Colonic mucosa (tissue), 4 donors: ENCODE results near the gene DCAF5. TPM values are rescaled to one million over a fixed set of nuclear protein-coding genes. Genes with fewer than 3 reads are reported as not detected.
A peak's percentile ranks its signal among the peaks of the same experiment; 100 is the strongest.

ENCODE experiments used
- DNase-seq: peaks from one replicate; pipeline ENCODE4 v3.0.0-alpha.2; 2020
- H3K27ac ChIP-seq: fragments of 200-600 bp; one replicate; pipeline ENCODE4 v1.8.0; 2021
- H3K27me3 ChIP-seq: fragments of 200-600 bp; one replicate; pipeline ENCODE4 v1.8.0; 2021
- H3K36me3 ChIP-seq: fragments of 200-600 bp; one replicate; pipeline ENCODE4 v1.8.0; 2021
- H3K4me1 ChIP-seq: fragments of 200-600 bp; one replicate; pipeline ENCODE4 v1.8.0; 2021; ENCODE audit warnings: mild to moderate bottlenecking
- H3K4me3 ChIP-seq: fragments of 200-600 bp; one replicate; pipeline ENCODE4 v1.8.0; 2021
- H3K9ac ChIP-seq, 2 donors: one replicate each; pipeline ENCODE4 v1.7.0; 2013; ENCODE audit warnings: control low read depth in 2 of 2, low read depth in 2 of 2, low read length in 2 of 2
- H3K9me3 ChIP-seq: fragments of 200-600 bp; one replicate; pipeline ENCODE4 v1.8.0; 2021
- intact Hi-C: fragments of 100-400 bp; cut with DNase I; formaldehyde crosslinking; loops from one replicate; pipeline ENCODE4 v1.14.1; 2022
- total RNA-seq, 2 donors: library from RNA; stranded (reverse); fragmentation: NEBNext Ultra II Directional in 1 of 2; extraction: Animal tissue kit (Norgen Biotek cat#: 25700) in 1 of 2; gene quantifications; one replicate each; pipeline ENCODE4 v1.2.1, GENCODE V29; 2021
- TF ChIP-seq, protein P1 (sequence below): fragments of 200-600 bp; IDR thresholded peaks from one replicate; pipeline ENCODE4 v1.8.0; 2022; ENCODE audit warnings: antibody characterized with exemption, mild to moderate bottlenecking
- donor health status: healthy.
- donor health status: DM: no; HTN: no; CAD: no.
- donor health status: DM: no; HTN: no; CAD: no.

Gene DCAF5
- total RNA-seq, 2 donors from 2014 or later: 29.9 to 41.6 TPM

GRCh38 chr14:69115407-69116185 is 37.3 kb downstream of the DCAF5 start:
- TF ChIP-seq, protein P1, sequence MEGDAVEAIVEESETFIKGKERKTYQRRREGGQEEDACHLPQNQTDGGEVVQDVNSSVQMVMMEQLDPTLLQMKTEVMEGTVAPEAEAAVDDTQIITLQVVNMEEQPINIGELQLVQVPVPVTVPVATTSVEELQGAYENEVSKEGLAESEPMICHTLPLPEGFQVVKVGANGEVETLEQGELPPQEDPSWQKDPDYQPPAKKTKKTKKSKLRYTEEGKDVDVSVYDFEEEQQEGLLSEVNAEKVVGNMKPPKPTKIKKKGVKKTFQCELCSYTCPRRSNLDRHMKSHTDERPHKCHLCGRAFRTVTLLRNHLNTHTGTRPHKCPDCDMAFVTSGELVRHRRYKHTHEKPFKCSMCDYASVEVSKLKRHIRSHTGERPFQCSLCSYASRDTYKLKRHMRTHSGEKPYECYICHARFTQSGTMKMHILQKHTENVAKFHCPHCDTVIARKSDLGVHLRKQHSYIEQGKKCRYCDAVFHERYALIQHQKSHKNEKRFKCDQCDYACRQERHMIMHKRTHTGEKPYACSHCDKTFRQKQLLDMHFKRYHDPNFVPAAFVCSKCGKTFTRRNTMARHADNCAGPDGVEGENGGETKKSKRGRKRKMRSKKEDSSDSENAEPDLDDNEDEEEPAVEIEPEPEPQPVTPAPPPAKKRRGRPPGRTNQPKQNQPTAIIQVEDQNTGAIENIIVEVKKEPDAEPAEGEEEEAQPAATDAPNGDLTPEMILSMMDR: no peak
- no peak for DNase-seq
- H3K27ac ChIP-seq: no peak overlapping the region
- no peaks in the 10 kb centered on the region for H3K9me3 ChIP-seq
- intact Hi-C loops: no loop called here
- H3K27me3 ChIP-seq: no peaks in the 10 kb centered on the region
- H3K9ac ChIP-seq: no peak overlapping the region
- no peaks in the 10 kb centered on the region for H3K4me1 ChIP-seq
- peaks cover 11% of the 10 kb centered on the region for H3K36me3 ChIP-seq
- no peak overlapping the region for H3K4me3 ChIP-seq

- Histone ChIP-seq H3K36me3 (peaks cover 11% of the 10 kb centered on the region), H3K27ac (no peak overlapping the region), H3K27me3 (no peaks in the 10 kb centered on the region), H3K9me3 (no peaks in the 10 kb centered on the region), H3K4me3 (no peak overlapping the region), H3K9ac (no peak overlapping the region), H3K4me1 (no peaks in the 10 kb centered on the region)
- TF ChIP-seq, protein P1: no peak
- no peak for DNase-seq
- intact Hi-C loops: no loop called here
These were observed 38.2 kb downstream of the DCAF5 start for GRCh38 chr14:69114763-69115162.

GRCh38 chr14:69108358-69108757 is 44.6 kb downstream of the DCAF5 start:
- no peaks in the 10 kb centered on the region for H3K9me3 ChIP-seq
- no peaks in the 10 kb centered on the region for H3K36me3 ChIP-seq
- TF ChIP-seq, protein P1: no peak

DNA sequence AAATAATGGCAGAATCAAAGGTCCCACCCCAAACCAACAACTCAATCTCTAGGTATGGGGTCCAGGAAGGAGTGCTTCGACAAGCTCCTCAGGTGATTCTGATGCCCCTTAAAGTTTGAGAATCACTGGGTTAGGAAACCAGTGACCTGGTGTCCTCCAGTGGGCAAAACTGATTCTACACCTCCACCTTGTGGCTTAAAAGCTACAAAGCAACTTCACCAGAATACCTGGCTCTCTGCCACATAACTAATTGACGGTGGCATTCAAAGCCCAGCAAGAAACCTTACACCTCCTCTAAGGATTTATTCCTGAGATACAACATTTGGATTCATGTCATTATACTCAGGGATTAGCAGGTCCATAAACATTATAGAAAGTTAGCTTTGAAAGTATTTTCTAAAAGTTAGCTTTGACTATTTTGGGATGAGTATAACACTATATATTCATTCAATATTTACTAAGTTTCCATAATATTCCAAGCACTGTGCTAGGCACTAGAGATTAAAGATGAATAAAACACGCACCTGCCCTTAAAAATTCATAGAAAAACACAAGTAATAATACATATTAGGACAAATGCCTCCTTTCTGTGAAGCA is 45.4 kb downstream of the DCAF5 start:
- Histone ChIP-seq H3K27ac (no peak overlapping the region), H3K36me3 (no peaks in the 10 kb centered on the region)
- TF ChIP-seq, protein P1: peak; percentile 48

More at GRCh38 chr14:69108358-69108757, 44.6 kb downstream of the DCAF5 start:
- no peak for DNase-seq
- Histone ChIP-seq H3K4me3 (no peak overlapping the region), H3K4me1 (no peaks in the 10 kb centered on the region), H3K27ac (no peak overlapping the region), H3K9ac (no peak overlapping the region), H3K27me3 (no peaks in the 10 kb centered on the region)
- intact Hi-C loops: loop anchor here (5.0 kb wide), 1 partner anchor 246 kb away; no protein-coding TSS in a partner anchor

DNA sequence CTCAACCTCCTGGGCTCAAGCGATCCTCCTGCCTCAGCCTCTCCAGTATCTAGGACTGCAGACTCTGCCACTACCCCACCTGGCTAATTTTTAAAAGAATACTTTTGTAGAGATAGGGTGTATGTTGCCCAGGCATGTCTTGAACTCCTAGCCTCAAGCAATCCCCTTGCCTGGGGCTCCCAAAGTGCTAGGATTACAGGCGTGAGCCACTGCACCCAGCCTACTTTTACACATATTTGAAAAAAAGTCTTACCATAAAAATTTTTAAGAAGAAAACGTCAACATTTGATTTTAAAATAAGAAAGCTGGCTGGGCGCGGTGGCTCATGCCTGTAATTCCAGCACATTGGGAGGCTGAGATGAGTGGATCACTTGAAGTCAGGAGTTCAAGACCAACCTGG is 46.5 kb downstream of the DCAF5 start:
- H3K4me1 ChIP-seq: no peaks in the 10 kb centered on the region
- H3K9ac ChIP-seq: no peak overlapping the region
- intact Hi-C loops: loop anchor here (5.0 kb wide), 1 partner anchor 244 kb away; no protein-coding TSS in a partner anchor
- no peaks in the 10 kb centered on the region for H3K27me3 ChIP-seq
- H3K4me3 ChIP-seq: no peak overlapping the region
- TF ChIP-seq, protein P1: no peak
- no peak for DNase-seq
- no peak overlapping the region for H3K27ac ChIP-seq
- H3K36me3 ChIP-seq: no peaks in the 10 kb centered on the region
- H3K9me3 ChIP-seq: no peaks in the 10 kb centered on the region

More for the DNA sequence above, 45.4 kb downstream of the DCAF5 start:
- Histone ChIP-seq H3K4me3 (no peak overlapping the region), H3K9me3 (no peaks in the 10 kb centered on the region), H3K27me3 (no peaks in the 10 kb centered on the region), H3K9ac (no peak overlapping the region), H3K4me1 (no peaks in the 10 kb centered on the region)
- intact Hi-C loops: loop anchor here (5.0 kb wide), 1 partner anchor 245 kb away; no protein-coding TSS in a partner anchor
- DNase-seq: peak; percentile 53
